ENCODE results near the gene SAMD13.

SAMD13 gene

DNA sequence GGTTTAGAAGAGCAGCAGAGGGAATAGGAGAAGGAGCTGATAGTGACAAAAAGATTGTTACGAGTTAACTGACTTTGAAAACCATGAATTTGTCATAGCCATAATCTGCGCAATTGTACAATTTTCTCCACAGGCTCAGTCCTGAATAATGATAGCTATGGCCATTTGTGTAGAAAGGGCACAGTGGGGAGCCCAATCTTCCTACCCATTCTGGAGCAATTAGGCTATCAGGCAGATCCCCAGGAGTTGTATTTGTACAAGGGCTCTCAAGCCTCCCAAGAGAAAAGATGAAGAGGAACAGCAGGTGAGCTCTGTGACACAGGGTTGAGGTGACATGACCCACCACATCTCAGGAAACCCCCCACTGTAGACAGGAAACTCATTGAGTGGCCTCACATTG, 42.1 kb upstream of the SAMD13 start:
- Histone ChIP-seq H3K4me3 (ENCODE audit: insufficient read depth, low read length, poor library complexity, severe bottlenecking) (no peak overlapping the region), H4K20me1 (ENCODE audit: low read depth, low read length) (no peaks in the 10 kb centered on the region), H3K9ac (ENCODE audit: low read length) (no peak overlapping the region), H3K27me3 (ENCODE audit: low read length) (no peaks in the 10 kb centered on the region), H3K79me2 (ENCODE audit: insufficient read depth, low read length) (no peaks in the 10 kb centered on the region), H3K27ac (ENCODE audit: low read depth, low read length) (no peak overlapping the region), H3K9me3 (ENCODE audit: insufficient read depth, low read length) (no peaks in the 10 kb centered on the region), H2AFZ (ENCODE audit: low read depth, low read length, severe bottlenecking) (no peak overlapping the region), H3F3A (ENCODE audit: insufficient read depth) (no peaks in the 10 kb centered on the region), H3K9me2 (replicated peaks; ENCODE audit: insufficient read depth, low read length) (no peaks in the 10 kb centered on the region), H3K36me3 (ENCODE audit: low read length) (no peaks in the 10 kb centered on the region), H3K4me2 (ENCODE audit: low read depth, low read length, poor library complexity, severe bottlenecking) (no peak overlapping the region)
- no peak for TF ChIP-seq EZH2phosphoT487 (conservative IDR thresholded peaks at IDR 0.05; ENCODE audit: low read length)

- TF ChIP-seq EZH2phosphoT487 (conservative IDR thresholded peaks at IDR 0.05; ENCODE audit: low read length), result no peak
- TF ChIP-seq, protein P1, sequence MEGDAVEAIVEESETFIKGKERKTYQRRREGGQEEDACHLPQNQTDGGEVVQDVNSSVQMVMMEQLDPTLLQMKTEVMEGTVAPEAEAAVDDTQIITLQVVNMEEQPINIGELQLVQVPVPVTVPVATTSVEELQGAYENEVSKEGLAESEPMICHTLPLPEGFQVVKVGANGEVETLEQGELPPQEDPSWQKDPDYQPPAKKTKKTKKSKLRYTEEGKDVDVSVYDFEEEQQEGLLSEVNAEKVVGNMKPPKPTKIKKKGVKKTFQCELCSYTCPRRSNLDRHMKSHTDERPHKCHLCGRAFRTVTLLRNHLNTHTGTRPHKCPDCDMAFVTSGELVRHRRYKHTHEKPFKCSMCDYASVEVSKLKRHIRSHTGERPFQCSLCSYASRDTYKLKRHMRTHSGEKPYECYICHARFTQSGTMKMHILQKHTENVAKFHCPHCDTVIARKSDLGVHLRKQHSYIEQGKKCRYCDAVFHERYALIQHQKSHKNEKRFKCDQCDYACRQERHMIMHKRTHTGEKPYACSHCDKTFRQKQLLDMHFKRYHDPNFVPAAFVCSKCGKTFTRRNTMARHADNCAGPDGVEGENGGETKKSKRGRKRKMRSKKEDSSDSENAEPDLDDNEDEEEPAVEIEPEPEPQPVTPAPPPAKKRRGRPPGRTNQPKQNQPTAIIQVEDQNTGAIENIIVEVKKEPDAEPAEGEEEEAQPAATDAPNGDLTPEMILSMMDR (IDR thresholded peaks at IDR 0.05; ENCODE audit: insufficient read depth, low read length, poor library complexity, severe bottlenecking), result no peak
- Histone ChIP-seq H3K27me3 (ENCODE audit: low read length) (no peaks in the 10 kb centered on the region), H3K79me2 (ENCODE audit: insufficient read depth, low read length) (no peaks in the 10 kb centered on the region), H3F3A (ENCODE audit: insufficient read depth) (no peaks in the 10 kb centered on the region), H3K4me3 (ENCODE audit: insufficient read depth, low read length, poor library complexity, severe bottlenecking) (no peak overlapping the region), H3K9me3 (ENCODE audit: insufficient read depth, low read length) (no peaks in the 10 kb centered on the region), H3K9ac (ENCODE audit: low read length) (no peak overlapping the region), H3K36me3 (ENCODE audit: low read length) (no peaks in the 10 kb centered on the region), H3K9me2 (replicated peaks; ENCODE audit: insufficient read depth, low read length) (no peaks in the 10 kb centered on the region), H2AFZ (ENCODE audit: low read depth, low read length, severe bottlenecking) (no peak overlapping the region), H3K27ac (ENCODE audit: low read depth, low read length) (no peak overlapping the region), H3K4me2 (ENCODE audit: low read depth, low read length, poor library complexity, severe bottlenecking) (no peak overlapping the region), H4K20me1 (ENCODE audit: low read depth, low read length) (no peaks in the 10 kb centered on the region)
Measured at GRCh38 chr1:84259989-84260388, 41.5 kb upstream of the SAMD13 start.

DNA sequence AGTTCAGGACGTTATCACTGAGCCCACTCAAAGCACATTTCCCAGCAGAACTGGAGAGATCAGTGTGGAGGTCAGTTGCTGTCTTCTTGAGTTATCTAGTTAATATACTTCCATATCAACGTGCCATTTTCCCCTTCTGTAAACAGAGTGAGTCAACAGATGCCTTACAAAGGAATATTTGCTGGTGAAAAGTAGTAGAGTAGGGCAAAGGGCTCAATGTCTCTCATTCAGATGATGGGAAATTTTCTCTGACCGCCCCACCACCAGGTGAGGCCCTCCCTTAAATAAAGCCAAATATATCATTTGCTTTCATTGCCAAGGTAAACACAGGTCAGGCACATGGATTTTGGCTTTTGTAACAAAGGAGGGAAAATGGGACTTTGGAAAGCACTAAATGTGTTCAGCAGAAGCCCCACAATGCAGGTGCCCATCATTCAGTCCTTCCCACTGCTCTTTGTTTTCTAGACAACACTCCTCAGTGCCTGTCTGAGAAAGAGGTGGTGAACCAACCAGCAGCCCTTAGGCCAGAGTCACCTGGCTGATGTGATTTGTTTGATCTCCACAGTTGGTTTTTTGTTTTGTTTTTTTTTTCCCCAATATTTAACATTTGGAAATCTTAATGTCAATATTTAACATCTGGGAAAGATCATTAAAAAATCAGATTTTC, 40.5 kb upstream of the SAMD13 start:
- Histone ChIP-seq H3K4me3 (ENCODE audit: insufficient read depth, low read length, poor library complexity, severe bottlenecking) (no peak overlapping the region), H3K27me3 (ENCODE audit: low read length) (no peaks in the 10 kb centered on the region), H3K9ac (ENCODE audit: low read length) (no peak overlapping the region), H2AFZ (ENCODE audit: low read depth, low read length, severe bottlenecking) (no peak overlapping the region), H3F3A (ENCODE audit: insufficient read depth) (no peaks in the 10 kb centered on the region), H3K4me2 (ENCODE audit: low read depth, low read length, poor library complexity, severe bottlenecking) (no peak overlapping the region), H3K79me2 (ENCODE audit: insufficient read depth, low read length) (no peaks in the 10 kb centered on the region), H3K27ac (ENCODE audit: low read depth, low read length) (no peak overlapping the region), H4K20me1 (ENCODE audit: low read depth, low read length) (no peaks in the 10 kb centered on the region), H3K9me3 (ENCODE audit: insufficient read depth, low read length) (no peaks in the 10 kb centered on the region), H3K9me2 (replicated peaks; ENCODE audit: insufficient read depth, low read length) (no peaks in the 10 kb centered on the region), H3K36me3 (ENCODE audit: low read length) (no peaks in the 10 kb centered on the region)
- TF ChIP-seq EZH2phosphoT487 (conservative IDR thresholded peaks at IDR 0.05; ENCODE audit: low read length), result no peak
- TF ChIP-seq, protein P1 (IDR thresholded peaks at IDR 0.05; ENCODE audit: insufficient read depth, low read length, poor library complexity, severe bottlenecking), result no peak

- no peaks in the 10 kb centered on the region for H3F3A ChIP-seq (ENCODE audit: insufficient read depth)
- H3K9me2 ChIP-seq (replicated peaks; ENCODE audit: insufficient read depth, low read length), result no peaks in the 10 kb centered on the region
- H3K36me3 ChIP-seq (ENCODE audit: low read length), result no peaks in the 10 kb centered on the region
- TF ChIP-seq, protein P1 (IDR thresholded peaks at IDR 0.05; ENCODE audit: insufficient read depth, low read length, poor library complexity, severe bottlenecking), result no peak
- TF ChIP-seq EZH2phosphoT487 (conservative IDR thresholded peaks at IDR 0.05; ENCODE audit: low read length), result no peak
- H2AFZ ChIP-seq (ENCODE audit: low read depth, low read length, severe bottlenecking), result no peak overlapping the region
- H3K9me3 ChIP-seq (ENCODE audit: insufficient read depth, low read length), result no peaks in the 10 kb centered on the region
- H4K20me1 ChIP-seq (ENCODE audit: low read depth, low read length), result no peaks in the 10 kb centered on the region
- H3K79me2 ChIP-seq (ENCODE audit: insufficient read depth, low read length), result no peaks in the 10 kb centered on the region
- no peak overlapping the region for H3K9ac ChIP-seq (ENCODE audit: low read length)
- H3K27ac ChIP-seq (ENCODE audit: low read depth, low read length), result no peak overlapping the region
- H3K4me3 ChIP-seq (ENCODE audit: insufficient read depth, low read length, poor library complexity, severe bottlenecking), result no peak overlapping the region
- no peak overlapping the region for H3K4me2 ChIP-seq (ENCODE audit: low read depth, low read length, poor library complexity, severe bottlenecking)
- no peaks in the 10 kb centered on the region for H3K27me3 ChIP-seq (ENCODE audit: low read length)
Measured at GRCh38 chr1:84264961-84265360, 36.5 kb upstream of the SAMD13 start.

All from SU-DHL-6 (cell line).